Suprapubic skin (tissue), 3 donors: ENCODE measurements around the gene ACVR1B.

Experiments used
- POLR2A ChIP-seq, 2 donors: fragments of 450-650 bp; IDR thresholded peaks; one replicate each; pipeline ENCODE4 v1.6.1; 2017; ENCODE audit warnings: antibody characterized with exemption in 2 of 2, mild to moderate bottlenecking in 2 of 2, moderate library complexity in 2 of 2
- TF ChIP-seq, protein P1 (sequence below), 2 donors: fragments of 200-600 bp in 1 of 2; fragments of 450-650 bp in 1 of 2; sonication (generic) in 1 of 2; IDR thresholded peaks; one replicate each; pipeline ENCODE4 v1.5.1; 2016 to 2019; ENCODE audit warnings: antibody characterized with exemption in 2 of 2, mild to moderate bottlenecking in 1 of 2, moderate library complexity in 1 of 2

- TF ChIP-seq, protein P1, sequence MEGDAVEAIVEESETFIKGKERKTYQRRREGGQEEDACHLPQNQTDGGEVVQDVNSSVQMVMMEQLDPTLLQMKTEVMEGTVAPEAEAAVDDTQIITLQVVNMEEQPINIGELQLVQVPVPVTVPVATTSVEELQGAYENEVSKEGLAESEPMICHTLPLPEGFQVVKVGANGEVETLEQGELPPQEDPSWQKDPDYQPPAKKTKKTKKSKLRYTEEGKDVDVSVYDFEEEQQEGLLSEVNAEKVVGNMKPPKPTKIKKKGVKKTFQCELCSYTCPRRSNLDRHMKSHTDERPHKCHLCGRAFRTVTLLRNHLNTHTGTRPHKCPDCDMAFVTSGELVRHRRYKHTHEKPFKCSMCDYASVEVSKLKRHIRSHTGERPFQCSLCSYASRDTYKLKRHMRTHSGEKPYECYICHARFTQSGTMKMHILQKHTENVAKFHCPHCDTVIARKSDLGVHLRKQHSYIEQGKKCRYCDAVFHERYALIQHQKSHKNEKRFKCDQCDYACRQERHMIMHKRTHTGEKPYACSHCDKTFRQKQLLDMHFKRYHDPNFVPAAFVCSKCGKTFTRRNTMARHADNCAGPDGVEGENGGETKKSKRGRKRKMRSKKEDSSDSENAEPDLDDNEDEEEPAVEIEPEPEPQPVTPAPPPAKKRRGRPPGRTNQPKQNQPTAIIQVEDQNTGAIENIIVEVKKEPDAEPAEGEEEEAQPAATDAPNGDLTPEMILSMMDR (IDR thresholded peaks at IDR 0.05) = no peak
- TF ChIP-seq POLR2A (IDR thresholded peaks at IDR 0.05) = no peak
Observed at GRCh38 chr12:51954561-51955361, 3.3 kb downstream of the ACVR1B start.
